NOMO-1 treated with DMSO at 0.1 percent for 48 hours (cell line): ENCODE results near the gene CAMTA1.
A peak's percentile ranks its signal among the peaks of the same experiment; 100 is the strongest.

Source experiments
- DNase-seq: peaks from one replicate; lab custom pipeline; 2025; ENCODE audit not compliant: unreplicated experiment; lab: John Stamatoyannopoulos, UW

The CAMTA1 gene

GRCh38 chr1:7632681-7633080 lies 847.4 kb downstream of the CAMTA1 start:
- no peak for DNase-seq

- no peak for DNase-seq
Observed at GRCh38 chr1:7633506-7634245, 848.4 kb downstream of the CAMTA1 start.

GRCh38 chr1:7634546-7635240 lies 849.4 kb downstream of the CAMTA1 start:
- DNase-seq: no peak

DNA sequence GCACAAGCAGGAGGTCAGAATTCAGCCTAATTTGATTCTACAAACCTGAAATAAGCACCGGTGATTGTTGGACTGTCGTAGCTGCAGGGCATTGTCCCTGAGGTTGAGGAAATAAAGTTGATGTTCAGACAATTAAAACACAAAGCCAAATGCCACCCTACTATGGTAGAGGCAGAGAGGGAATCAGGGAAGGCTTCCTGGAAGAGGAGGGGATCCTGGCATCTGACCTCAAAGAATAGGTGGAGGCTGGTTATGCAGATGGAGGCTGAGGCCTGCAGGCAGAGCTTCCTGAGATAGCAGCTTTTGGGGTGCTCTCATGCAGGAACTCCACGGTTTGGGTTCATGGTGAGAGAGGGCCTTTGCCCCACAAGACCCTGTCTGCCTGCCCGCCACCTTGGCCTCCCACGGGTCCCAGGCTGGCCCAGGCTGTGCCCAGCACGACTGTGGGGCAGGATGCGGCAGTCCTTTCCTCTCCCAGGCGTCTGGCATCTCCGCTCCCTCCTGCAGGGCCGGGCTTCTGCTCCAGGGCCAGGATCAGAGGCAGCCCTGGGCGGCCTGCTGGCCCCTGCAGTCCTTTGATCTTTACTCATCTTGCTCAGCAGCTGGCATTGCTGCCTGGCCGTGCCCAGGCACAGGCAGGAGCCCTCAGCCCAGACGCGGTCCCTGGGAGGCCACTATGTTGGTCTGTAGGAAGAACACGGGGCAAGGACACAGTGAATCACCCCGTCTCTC lies 851.7 kb downstream of the CAMTA1 start:
- no peak for DNase-seq

GRCh38 chr1:7638078-7638477 lies 852.8 kb downstream of the CAMTA1 start:
- DNase-seq: no peak

DNA sequence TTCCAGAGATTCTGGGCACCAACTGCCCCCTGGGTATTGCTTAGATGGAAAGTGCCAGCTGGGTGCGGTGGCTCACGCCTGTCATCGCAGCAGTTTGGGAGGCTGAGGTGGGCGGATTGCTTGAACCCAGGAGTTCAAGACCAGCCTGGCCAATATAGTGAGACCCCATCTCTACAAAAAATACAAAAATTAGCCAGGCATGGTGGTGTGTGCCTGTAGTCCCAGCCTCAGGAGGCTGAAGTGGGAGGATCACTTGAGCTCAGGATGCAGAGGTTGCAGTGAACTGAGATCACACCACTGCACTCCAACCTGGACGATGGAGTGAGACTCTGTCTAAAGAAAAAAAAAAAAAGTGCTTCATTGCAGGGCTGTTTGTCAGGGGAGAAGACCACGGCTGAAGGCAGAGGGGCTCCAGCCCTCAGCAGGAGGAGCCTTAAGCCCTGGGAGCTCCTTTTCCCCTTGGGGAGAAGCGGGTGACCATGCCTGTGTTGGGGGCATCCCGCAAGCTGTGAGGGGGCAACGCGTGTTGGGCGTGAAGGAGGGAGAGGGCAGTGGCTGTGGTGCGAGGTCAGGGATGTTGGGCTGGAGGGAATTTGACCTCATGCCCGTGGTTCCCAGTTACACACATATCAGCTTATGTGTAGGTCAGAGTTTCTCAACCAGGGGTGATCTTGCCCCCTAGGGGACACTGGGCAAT lies 854.3 kb downstream of the CAMTA1 start:
- DNase-seq: no peak

DNA sequence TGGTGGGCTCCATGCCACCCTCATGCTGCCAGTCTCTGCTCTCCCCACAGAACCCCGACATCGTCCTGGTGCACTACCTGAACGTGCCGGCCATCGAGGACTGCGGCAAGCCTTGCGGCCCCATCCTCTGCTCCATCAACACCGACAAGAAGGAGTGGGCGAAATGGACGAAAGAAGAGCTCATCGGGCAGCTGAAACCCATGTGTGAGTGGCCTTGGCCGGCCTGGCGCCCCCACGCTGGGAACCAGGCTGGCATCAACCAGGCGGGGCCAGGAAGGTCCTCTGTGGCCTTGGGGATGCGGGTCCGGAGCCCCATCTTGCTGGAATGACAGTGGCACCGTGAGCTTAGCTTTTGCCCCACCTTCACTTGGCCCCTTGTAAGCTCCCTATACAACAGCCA lies 855.1 kb downstream of the CAMTA1 start:
- no peak for DNase-seq

GRCh38 chr1:7640920-7641585 lies 855.8 kb downstream of the CAMTA1 start:
- no peak for DNase-seq

DNA sequence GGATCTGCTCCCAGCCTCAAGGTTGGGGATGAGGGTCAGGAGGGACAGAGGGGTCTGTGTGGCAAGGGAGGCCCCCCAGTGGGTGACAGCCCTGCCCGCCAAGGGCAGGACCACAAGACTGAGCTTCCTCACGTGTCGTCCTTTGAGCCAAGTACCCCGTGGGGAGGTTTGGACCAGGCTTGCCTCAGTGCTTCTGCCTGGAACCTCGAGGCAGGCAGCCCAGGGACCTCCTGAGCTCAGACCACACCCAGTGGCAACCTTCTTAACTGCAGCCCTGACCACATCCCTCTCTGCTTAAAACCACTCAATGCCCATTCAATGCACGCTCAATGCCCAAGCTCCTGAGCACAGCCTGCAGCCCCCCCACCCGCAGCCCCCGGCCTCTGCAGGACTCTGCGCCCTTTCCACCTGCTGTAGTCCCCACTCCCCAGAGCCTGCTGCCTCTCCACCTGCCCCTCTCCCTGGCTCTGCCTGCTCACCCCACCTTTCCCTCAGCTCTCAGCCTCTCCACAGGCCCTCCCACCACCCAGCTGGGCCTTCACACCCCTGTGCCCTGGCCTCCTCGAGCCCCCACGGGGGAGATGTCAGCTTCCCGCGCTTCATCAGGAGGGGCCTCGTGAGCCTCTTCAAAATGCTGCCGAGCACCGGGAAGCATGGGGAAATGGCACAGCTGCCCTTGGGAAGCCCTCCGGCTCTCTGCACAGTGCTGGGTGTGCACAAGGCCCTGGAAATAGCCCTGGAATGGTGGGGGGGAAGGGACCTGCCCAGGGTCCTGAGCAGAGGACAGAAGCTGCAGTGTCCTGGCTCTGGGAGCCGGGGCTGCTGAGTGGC lies 856.5 kb downstream of the CAMTA1 start:
- no peak for DNase-seq

GRCh38 chr1:7642418-7642704 lies 857.1 kb downstream of the CAMTA1 start:
- no peak for DNase-seq

- no peak for DNase-seq
Observed at GRCh38 chr1:7642781-7643529, 857.7 kb downstream of the CAMTA1 start.

DNA sequence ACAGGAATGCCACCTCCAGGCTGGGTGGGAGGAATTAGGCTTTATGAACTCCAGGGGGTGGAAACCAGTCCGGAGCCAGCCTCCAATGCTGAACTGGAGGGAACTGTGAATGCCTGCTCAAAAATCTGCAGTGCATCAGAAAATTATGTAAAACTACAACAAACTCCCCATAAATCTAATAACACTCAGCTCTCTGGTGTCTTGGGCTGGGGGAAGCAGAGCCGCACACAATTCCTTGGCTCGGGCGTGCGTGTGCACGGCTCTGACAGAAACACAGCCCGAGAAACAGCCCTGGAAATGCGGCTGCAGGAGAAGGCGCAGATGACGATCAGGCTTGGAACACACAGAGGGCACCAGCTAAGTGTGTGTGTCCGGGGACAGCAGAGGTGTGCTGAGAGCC lies 858.3 kb downstream of the CAMTA1 start:
- no peak for DNase-seq

DNA sequence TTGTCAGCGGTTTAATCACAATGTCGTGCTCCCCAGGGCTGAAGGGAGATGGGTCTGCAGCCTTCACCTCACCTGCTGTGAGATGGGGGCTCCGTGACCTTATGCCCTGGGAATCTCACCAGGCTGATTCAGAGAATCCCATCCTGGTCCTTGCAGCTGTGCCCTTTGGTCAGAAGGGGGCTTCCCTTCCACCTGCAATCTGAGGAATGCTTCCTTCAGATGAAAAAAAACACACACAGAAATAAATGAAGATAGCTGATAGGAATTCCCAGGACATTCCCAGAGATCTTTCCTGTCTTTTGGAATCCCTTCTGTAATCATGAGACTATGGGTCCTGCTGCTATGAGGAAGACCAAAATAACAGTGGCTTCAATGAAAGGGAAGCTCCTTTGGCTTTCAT lies 858.8 kb downstream of the CAMTA1 start:
- DNase-seq: no peak

DNA sequence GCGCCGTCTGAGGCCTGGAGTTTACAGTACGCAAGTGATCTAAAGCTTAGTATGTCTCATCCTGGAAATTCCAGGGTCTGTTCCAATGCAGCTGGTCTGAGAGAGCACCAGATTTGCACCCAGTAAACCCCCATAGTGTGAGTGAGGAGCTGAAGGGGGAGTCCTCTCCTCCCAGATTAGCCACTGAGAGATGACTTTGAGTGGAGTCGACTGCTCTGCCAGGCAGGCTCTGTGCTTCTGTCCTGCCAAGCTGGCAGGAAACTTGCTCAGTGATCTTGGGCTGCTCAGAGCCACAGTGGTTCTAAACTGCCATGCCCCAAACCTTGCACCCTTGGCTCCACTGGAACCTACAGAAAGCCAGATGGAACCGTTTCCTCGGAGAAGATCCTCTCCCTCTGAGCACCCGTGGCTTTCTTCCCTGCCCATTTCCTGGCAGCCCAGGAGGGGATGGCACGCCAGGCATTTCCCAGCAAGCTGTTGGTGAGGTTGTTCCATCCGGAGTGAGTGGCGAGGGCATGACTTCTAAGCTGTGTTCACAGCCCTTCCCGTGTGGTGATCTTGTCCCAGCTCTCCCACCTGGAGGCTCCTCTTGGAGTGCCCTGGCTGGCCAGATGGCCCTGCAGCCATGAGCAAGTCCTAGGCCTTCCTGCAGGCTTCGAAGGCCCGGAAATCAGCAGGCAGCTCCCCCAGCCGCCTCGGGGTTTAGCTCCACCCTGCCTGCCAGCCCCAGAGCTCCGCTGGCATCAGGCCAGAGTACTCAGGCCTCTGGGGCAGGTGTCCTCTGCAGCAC lies 859.9 kb downstream of the CAMTA1 start:
- no peak for DNase-seq

GRCh38 chr1:7645751-7646048 lies 860.4 kb downstream of the CAMTA1 start:
- DNase-seq: no peak

- no peak for DNase-seq
Observed at GRCh38 chr1:7646164-7646563, 860.9 kb downstream of the CAMTA1 start.

GRCh38 chr1:7646981-7647901 lies 862.0 kb downstream of the CAMTA1 start:
- peak; percentile 1 for DNase-seq
